ENCODE data around the gene IL36RN. TPM values are rescaled to one million over a fixed set of nuclear protein-coding genes. Genes with fewer than 3 reads are reported as not detected.

IL36RN gene
- total and polyA plus RNA-seq, 2 donors from 2014 or later, result not detected

Other genes with a start within 250 kb of the IL36RN start
- gene IL1B, start 222.4 kb upstream of the IL36RN start, total RNA-seq, result 2.9 TPM
- 0.56 TPM for gene IL1B, start 222.4 kb upstream of the IL36RN start, polyA plus RNA-seq (ENCODE audit: insufficient read depth, low read depth, low replicate concordance)
- not detected for gene IL37, start 148.0 kb upstream of the IL36RN start, total RNA-seq
- not detected for gene IL37, start 148.0 kb upstream of the IL36RN start, polyA plus RNA-seq (ENCODE audit: insufficient read depth, low read depth, low replicate concordance)
- not detected for gene IL36G, start 81.2 kb upstream of the IL36RN start, total RNA-seq
- 1.7 TPM for gene IL36G, start 81.2 kb upstream of the IL36RN start, polyA plus RNA-seq (ENCODE audit: insufficient read depth, low read depth, low replicate concordance)
- gene IL36A, start 53.7 kb upstream of the IL36RN start, total RNA-seq, result not detected
- gene IL36A, start 53.7 kb upstream of the IL36RN start, polyA plus RNA-seq (ENCODE audit: insufficient read depth, low read depth, low replicate concordance), result not detected
- gene IL36B, start 6.3 kb upstream of the IL36RN start, total RNA-seq, result not detected
- not detected for gene IL36B, start 6.3 kb upstream of the IL36RN start, polyA plus RNA-seq (ENCODE audit: insufficient read depth, low read depth, low replicate concordance)
- gene IL1F10, start 8.8 kb downstream of the IL36RN start, total RNA-seq, result not detected
- gene IL1F10, start 8.8 kb downstream of the IL36RN start, polyA plus RNA-seq (ENCODE audit: insufficient read depth, low read depth, low replicate concordance), result not detected
- 2.1 TPM for gene IL1RN, start 68.4 kb downstream of the IL36RN start, total RNA-seq
- 1.3 TPM for gene IL1RN, start 68.4 kb downstream of the IL36RN start, polyA plus RNA-seq (ENCODE audit: insufficient read depth, low read depth, low replicate concordance)
- gene PSD4, start 114.8 kb downstream of the IL36RN start, total RNA-seq, result 42.0 TPM
- 16.2 TPM for gene PSD4, start 114.8 kb downstream of the IL36RN start, polyA plus RNA-seq (ENCODE audit: insufficient read depth, low read depth, low replicate concordance)
- gene PAX8, start 219.7 kb downstream of the IL36RN start, total RNA-seq, result 607 TPM
- 199 TPM for gene PAX8, start 219.7 kb downstream of the IL36RN start, polyA plus RNA-seq (ENCODE audit: insufficient read depth, low read depth, low replicate concordance)